Measurements from ENCODE around the gene ZBTB5. TPM values are rescaled to one million over a fixed set of nuclear protein-coding genes. Genes with fewer than 3 reads are reported as not detected.

ZBTB5 gene, protein sequence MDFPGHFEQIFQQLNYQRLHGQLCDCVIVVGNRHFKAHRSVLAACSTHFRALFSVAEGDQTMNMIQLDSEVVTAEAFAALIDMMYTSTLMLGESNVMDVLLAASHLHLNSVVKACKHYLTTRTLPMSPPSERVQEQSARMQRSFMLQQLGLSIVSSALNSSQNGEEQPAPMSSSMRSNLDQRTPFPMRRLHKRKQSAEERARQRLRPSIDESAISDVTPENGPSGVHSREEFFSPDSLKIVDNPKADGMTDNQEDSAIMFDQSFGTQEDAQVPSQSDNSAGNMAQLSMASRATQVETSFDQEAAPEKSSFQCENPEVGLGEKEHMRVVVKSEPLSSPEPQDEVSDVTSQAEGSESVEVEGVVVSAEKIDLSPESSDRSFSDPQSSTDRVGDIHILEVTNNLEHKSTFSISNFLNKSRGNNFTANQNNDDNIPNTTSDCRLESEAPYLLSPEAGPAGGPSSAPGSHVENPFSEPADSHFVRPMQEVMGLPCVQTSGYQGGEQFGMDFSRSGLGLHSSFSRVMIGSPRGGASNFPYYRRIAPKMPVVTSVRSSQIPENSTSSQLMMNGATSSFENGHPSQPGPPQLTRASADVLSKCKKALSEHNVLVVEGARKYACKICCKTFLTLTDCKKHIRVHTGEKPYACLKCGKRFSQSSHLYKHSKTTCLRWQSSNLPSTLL
- total RNA-seq (2016; rRNA removed; fragmentation: Illumina TruSeq; extraction: Trizol) = 12.5 and 15.2 TPM in 2 replicates
- total RNA-seq (2016; cell fraction: cytosol; rRNA removed; fragmentation: Illumina TruSeq; extraction: Trizol; ENCODE audit: low read depth) = 0.81 and 0.88 TPM in 2 replicates
- 12.4 and 14.4 TPM in 2 replicates for total RNA-seq (2016; cell fraction: insoluble cytoplasmic fraction; rRNA removed; fragmentation: Illumina TruSeq; extraction: Trizol)
- 5.8 and 6.1 TPM in 2 replicates for total RNA-seq (2016; cell fraction: membrane; rRNA removed; fragmentation: Illumina TruSeq; extraction: Trizol)
- total RNA-seq (2016; cell fraction: nucleus; rRNA removed; fragmentation: Illumina TruSeq; extraction: Trizol) = 11.2 and 13.3 TPM in 2 replicates
- polyA plus RNA-seq (2011; rRNA removed) = 19.7 and 20.5 TPM in 2 replicates
- polyA plus RNA-seq (2011; cell fraction: cytosol; rRNA removed) = 14.8 and 16.3 TPM in 2 replicates
- 25.4 and 27.5 TPM in 2 replicates for polyA plus RNA-seq (2011; cell fraction: nucleus; rRNA removed)
- 10.3 and 11.9 TPM in 2 replicates for polyA plus RNA-seq (2012)
- polyA plus RNA-seq (2016; cell fraction: cytosol; fragmentation: Illumina TruSeq; extraction: Trizol; ENCODE audit: low read depth) = 0.35 and 0.64 TPM in 2 replicates
- polyA plus RNA-seq (2016; cell fraction: insoluble cytoplasmic fraction; fragmentation: Illumina TruSeq; extraction: Trizol; ENCODE audit: low read depth) = 11.5 and 11.7 TPM in 2 replicates
- polyA plus RNA-seq (2016; cell fraction: membrane; fragmentation: Illumina TruSeq; extraction: Trizol; ENCODE audit: low read depth) = 3.5 and 4.3 TPM in 2 replicates
- polyA plus RNA-seq (2016; cell fraction: nucleus; fragmentation: Illumina TruSeq; extraction: Trizol; ENCODE audit: insufficient read depth, low read depth) = 16.5 and 19.6 TPM in 2 replicates
- 29.3 and 36.6 TPM in 2 replicates for polyA minus RNA-seq (2011; rRNA and poly(A)+ RNA removed; ENCODE audit: low replicate concordance)
- 11.4 and 13.4 TPM in 2 replicates for polyA minus RNA-seq (2011; cell fraction: cytosol; rRNA and poly(A)+ RNA removed)
- 23.9 and 25.2 TPM in 2 replicates for polyA minus RNA-seq (2011; cell fraction: nucleus; rRNA and poly(A)+ RNA removed)
- Bru-seq, nascent RNA = percentile 86 among the genes with signal in this experiment
- BruChase-seq, experiment 1, labeled RNA remaining after a 6-hour chase = percentile 65 among the genes with signal in this experiment
- BruChase-seq, experiment 2, labeled RNA remaining after a 2-hour chase = percentile 83 among the genes with signal in this experiment
- long read RNA-seq, experiment 1 = 0 reads
- long read RNA-seq, experiment 2, full-length matches to known transcripts = 8 of 34 reads
- long read RNA-seq, experiment 2, partial matches to known transcripts = 0 of 34 reads
- long read RNA-seq, experiment 2, other reads (novel, unspliced or antisense) = 26 of 34 reads

DNA sequence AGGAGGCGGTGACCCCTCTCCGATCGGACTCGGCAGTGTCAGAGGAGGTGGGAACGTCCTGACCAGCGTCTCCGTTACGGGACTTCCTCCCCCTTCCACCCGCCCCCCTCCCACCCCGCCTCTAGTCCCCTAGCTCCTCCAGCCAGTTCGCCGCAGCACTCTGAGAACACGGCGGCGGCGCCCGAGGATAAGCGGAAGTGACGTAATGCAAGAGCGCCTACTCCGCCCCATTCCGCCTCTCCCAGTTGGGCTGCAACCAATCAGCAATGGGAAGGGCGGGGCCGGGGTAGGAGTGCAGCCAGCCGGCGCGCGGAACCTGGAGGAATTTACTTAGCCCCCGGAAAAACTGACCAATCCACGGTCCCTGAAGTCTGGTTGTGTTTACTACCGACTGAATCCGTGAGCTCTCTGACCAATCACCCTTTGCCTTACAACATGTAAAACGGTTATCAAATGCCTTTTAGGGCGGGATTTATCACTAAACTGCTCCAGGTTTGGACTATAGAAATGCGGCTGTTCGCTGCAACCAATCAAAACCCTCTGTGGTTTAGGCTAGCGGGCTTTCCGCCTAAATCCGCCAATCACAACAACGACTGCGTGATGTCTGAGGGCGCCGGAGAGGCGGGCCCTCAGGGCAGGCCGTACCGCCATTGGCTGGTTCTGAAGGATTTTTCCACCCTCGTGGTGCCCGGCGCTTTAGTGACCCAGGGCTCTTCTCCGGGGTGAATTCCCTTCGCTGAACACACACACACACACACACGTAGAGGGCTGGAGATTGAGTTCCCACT, at the start of gene ZBTB5:
ZBTB5 (minus strand) TSS at position 202 of the 788 bp plus-strand sequence. CDS start 22,899 bp downstream, outside the sequence.
- 0% methylated on average over 15 of the region's 52 CpGs for WGBS (ENCODE audit: low lambda C conversion rate)
- Histone ChIP-seq H3K27ac (ENCODE audit: extremely low read length, insufficient read depth, low read length) (peak within 1 kb of the TSS; percentile 95), H3K4me1 (ENCODE audit: insufficient read depth, low read length) (peaks cover 36% of the 10 kb centered on the region), H3K9me3 (ENCODE audit: low read length) (no peaks in the 10 kb centered on the region), H3K4me2 (ENCODE audit: low read depth, low read length) (peak within 1 kb of the TSS; percentile 80), H2AFZ (ENCODE audit: low read length) (no peak within 1 kb of the TSS), H4K20me1 (ENCODE audit: insufficient read depth, low read length) (peaks cover 14% of the 10 kb centered on the region), H3K27me3 (ENCODE audit: control insufficient read depth in 1 of 2, insufficient read depth in 2 of 2, low read length in 2 of 2) (no peaks in the 10 kb centered on the region; a peak in 1 of 5 replicates), H3K9ac (ENCODE audit: insufficient read depth, low read depth, low read length) (peak within 1 kb of the TSS; percentile 95), H3K79me2 (ENCODE audit: insufficient read depth, low read length) (peaks cover 43% of the 10 kb centered on the region), H3K4me3 (replicated peaks in 1 of 3; ENCODE audit: insufficient read depth in 1 of 3, low read depth in 2 of 3, low read length in 3 of 3) (peak within 1 kb of the TSS; percentile 79 to 95 (median 87)), H3K36me3 (replicated peaks in 1 of 2; ENCODE audit: control insufficient read depth in 1 of 2, insufficient read depth in 2 of 2, low read length in 2 of 2) (no peaks in the 10 kb centered on the region)
- ATAC-seq (peak; percentile 87), FAIRE-seq (peak; percentile 98), DNase-seq (ENCODE audit: low spot score) (peak; percentile 100)
- ChIA-PET POLR2A (interaction anchor here (0.6 to 2.5 kb wide), 16 partner anchors 9 to 559 kb away, joined by 3 to 34 read pairs (median 6); partner anchors contain the start of genes GRHPR, POLR1E and TOMM5), CTCF (ENCODE audit: low intra/inter-chr PET ratio, low total read pairs) (no interaction called here)
- in situ Hi-C loops (cut with HindIII; ENCODE audit: extremely low pct_ligation_motif_present, low pct_unique_long_range_greater_than_20kb) = no loop called here
- intact Hi-C loops (cut with micrococcal nuclease; ENCODE audit: unreplicated experiment) = loop anchor here (2.0 kb wide), 1 partner anchor 43 kb away; the partner anchor contains the start of gene GRHPR
- no TSS peak for BruUV-seq (replicated peaks)
- TF ChIP-seq CREB1 (IDR thresholded peaks at IDR 0.05) (peak; percentile 95), CREB1 (CRISPR knock-in tag; IDR thresholded peaks at IDR 0.05) (peak; percentile 94), MXI1 (IDR thresholded peaks at IDR 0.05; ENCODE audit: borderline replicate concordance, low read depth, low read length) (peak; percentile 75; the same call in 2 of the 3 replicates), ZNF207 (IDR thresholded peaks at IDR 0.05; ENCODE audit: borderline replicate concordance) (no peak), ZNF136 (CRISPR knock-in tag; IDR thresholded peaks at IDR 0.05; ENCODE audit: low read depth) (peak; percentile 40; the same call in 1 of the 2 replicates), RARA (CRISPR knock-in tag; IDR thresholded peaks at IDR 0.05) (no peak), TMF1 (CRISPR knock-in tag; IDR thresholded peaks at IDR 0.05; ENCODE audit: low read depth) (0 out of 2 replicates have a peak, but pooled peaks have one; percentile 10), ZNF746 (CRISPR knock-in tag; IDR thresholded peaks at IDR 0.05) (no peak), TEAD3 (CRISPR knock-in tag; optimal IDR thresholded peaks at IDR 0.05; ENCODE audit: borderline replicate concordance) (peak; percentile 58)
- TF ChIP-seq, protein P1, sequence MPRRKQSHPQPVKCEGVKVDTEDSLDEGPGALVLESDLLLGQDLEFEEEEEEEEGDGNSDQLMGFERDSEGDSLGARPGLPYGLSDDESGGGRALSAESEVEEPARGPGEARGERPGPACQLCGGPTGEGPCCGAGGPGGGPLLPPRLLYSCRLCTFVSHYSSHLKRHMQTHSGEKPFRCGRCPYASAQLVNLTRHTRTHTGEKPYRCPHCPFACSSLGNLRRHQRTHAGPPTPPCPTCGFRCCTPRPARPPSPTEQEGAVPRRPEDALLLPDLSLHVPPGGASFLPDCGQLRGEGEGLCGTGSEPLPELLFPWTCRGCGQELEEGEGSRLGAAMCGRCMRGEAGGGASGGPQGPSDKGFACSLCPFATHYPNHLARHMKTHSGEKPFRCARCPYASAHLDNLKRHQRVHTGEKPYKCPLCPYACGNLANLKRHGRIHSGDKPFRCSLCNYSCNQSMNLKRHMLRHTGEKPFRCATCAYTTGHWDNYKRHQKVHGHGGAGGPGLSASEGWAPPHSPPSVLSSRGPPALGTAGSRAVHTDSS (CRISPR knock-in tag; conservative IDR thresholded peaks at IDR 0.05) = no peak
- TF ChIP-seq, protein P2, sequence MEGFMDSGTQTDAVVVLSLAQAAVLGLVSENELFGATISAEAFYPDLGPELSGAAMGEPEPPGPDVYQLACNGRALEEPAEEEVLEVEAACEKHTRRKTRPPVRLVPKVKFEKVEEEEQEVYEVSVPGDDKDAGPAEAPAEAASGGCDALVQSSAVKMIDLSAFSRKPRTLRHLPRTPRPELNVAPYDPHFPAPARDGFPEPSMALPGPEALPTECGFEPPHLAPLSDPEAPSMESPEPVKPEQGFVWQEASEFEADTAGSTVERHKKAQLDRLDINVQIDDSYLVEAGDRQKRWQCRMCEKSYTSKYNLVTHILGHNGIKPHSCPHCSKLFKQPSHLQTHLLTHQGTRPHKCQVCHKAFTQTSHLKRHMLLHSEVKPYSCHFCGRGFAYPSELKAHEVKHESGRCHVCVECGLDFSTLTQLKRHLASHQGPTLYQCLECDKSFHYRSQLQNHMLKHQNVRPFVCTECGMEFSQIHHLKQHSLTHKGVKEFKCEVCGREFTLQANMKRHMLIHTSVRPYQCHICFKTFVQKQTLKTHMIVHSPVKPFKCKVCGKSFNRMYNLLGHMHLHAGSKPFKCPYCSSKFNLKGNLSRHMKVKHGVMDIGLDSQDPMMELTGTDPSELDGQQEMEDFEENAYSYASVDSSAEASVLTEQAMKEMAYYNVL (CRISPR knock-in tag; IDR thresholded peaks at IDR 0.05; ENCODE audit: borderline replicate concordance) = no peak

All from HepG2 (cell line).